SK-N-MC (cell line): ENCODE measurements around the gene SLC41A2.

Experiments used
- DNase-seq: peaks from one replicate; pipeline ENCODE4 v3.0.0-alpha.2; 2011; ENCODE audit warnings: low read depth, low spot score
- H3K27ac ChIP-seq: fragments of 200-600 bp; sonication (generic); 2 replicates; pipeline ENCODE4 v1.5.1; 2016; ENCODE audit warnings: mixed run types
- H3K36me3 ChIP-seq: fragments of 200-600 bp; sonication (generic); 2 replicates; pipeline ENCODE4 v1.6.1; 2017; ENCODE audit warnings: antibody characterized with exemption, low read length, mixed read lengths; ENCODE audit not compliant: insufficient read depth
- H3K4me3 ChIP-seq: fragments of 200-600 bp; sonication (generic); 2 replicates; pipeline ENCODE4 v1.5.1; 2016
- H3K9ac ChIP-seq: fragments of 200-600 bp; sonication (generic); 2 replicates; pipeline ENCODE4 v1.8.0; 2017; ENCODE audit warnings: mixed run types, mixed read lengths; ENCODE audit not compliant: insufficient read length
- H3K9me3 ChIP-seq: fragments of 200-600 bp; sonication (generic); 2 replicates; pipeline ENCODE4 v1.6.1; 2017; ENCODE audit warnings: low read depth, mild to moderate bottlenecking, antibody characterized with exemption, low read length, moderate library complexity, mixed read lengths
- EZH2 ChIP-seq: fragments of 200-600 bp; sonication (generic); IDR thresholded peaks from one replicate; pipeline ENCODE4 v1.6.1; 2017; ENCODE audit warnings: antibody characterized with exemption
- FOXP2 ChIP-seq: optimal IDR thresholded peaks from 2 replicates; pipeline ENCODE3; 2011; ENCODE audit warnings: mild to moderate bottlenecking, moderate library complexity; ENCODE audit not compliant: insufficient read depth; ENCODE audit errors: extremely low read length, control extremely low read depth
- POLR2AphosphoS5 ChIP-seq: IDR thresholded peaks from 2 replicates; pipeline ENCODE4 v1.6.1; 2012; ENCODE audit warnings: mild to moderate bottlenecking, low read depth, low read length, borderline replicate concordance

The SLC41A2 gene

GRCh38 chr12:104941454-104941853 is 16.6 kb downstream of the SLC41A2 start:
- Histone ChIP-seq H3K9ac (no peak overlapping the region), H3K4me3 (no peak overlapping the region), H3K36me3 (no peaks in the 10 kb centered on the region), H3K27ac (no peak overlapping the region), H3K9me3 (no peaks in the 10 kb centered on the region)
- TF ChIP-seq POLR2AphosphoS5 (no peak), EZH2 (no peak)
- DNase-seq: no peak

GRCh38 chr12:104939089-104939488 is 19.0 kb downstream of the SLC41A2 start:
- no peaks in the 10 kb centered on the region for H3K36me3 ChIP-seq
- no peak overlapping the region for H3K27ac ChIP-seq
- no peaks in the 10 kb centered on the region for H3K9me3 ChIP-seq
- H3K9ac ChIP-seq: no peak overlapping the region
- TF ChIP-seq FOXP2: no peak
- TF ChIP-seq POLR2AphosphoS5: no peak
- no peak for TF ChIP-seq EZH2
- DNase-seq: no peak
- no peak overlapping the region for H3K4me3 ChIP-seq

DNA sequence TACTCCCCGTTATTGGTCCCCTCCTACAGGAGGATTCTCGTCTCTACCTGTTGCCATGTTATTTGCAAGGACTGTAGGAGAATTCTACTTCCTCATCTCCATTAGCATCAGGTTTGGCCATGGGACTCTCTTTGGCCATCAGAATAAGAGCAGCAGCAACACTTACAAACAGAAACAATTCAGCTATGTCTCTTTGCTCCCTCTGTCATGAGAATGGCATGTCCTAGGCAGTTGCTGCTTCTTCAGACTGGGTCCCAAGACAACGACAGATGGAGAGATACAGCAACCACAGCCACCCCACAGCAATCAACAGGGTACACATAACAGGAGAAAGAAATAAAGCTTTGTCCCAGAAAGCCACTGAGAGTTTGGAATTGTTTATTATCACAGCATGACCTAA is 19.7 kb downstream of the SLC41A2 start:
- Histone ChIP-seq H3K9me3 (no peaks in the 10 kb centered on the region), H3K9ac (no peak overlapping the region), H3K36me3 (no peaks in the 10 kb centered on the region), H3K4me3 (no peak overlapping the region), H3K27ac (no peak overlapping the region)
- no peak for DNase-seq
- TF ChIP-seq EZH2 (no peak), FOXP2 (no peak), POLR2AphosphoS5 (no peak)

DNA sequence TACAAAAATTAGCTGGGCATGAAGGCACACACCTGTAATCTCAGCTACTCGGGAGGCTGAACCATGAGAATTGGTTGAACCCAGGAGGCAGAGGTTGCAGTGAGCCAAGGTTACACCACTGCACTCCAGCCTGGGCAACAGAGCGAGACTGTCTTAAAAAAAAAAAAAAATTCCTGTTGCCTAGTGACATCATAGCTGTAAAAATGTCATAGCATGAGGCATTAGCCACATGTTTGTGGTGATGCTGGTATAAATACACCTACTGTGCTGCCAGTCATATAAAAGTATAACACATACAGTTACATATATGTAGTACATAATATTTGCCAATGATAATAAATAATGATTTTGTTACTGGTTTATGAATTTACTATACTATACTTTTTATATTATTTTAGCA is 22.2 kb downstream of the SLC41A2 start:
- Histone ChIP-seq H3K27ac (no peak overlapping the region), H3K4me3 (no peak overlapping the region), H3K9ac (no peak overlapping the region), H3K36me3 (no peaks in the 10 kb centered on the region), H3K9me3 (no peaks in the 10 kb centered on the region)
- TF ChIP-seq FOXP2 (no peak), POLR2AphosphoS5 (no peak)
- DNase-seq: no peak

DNA sequence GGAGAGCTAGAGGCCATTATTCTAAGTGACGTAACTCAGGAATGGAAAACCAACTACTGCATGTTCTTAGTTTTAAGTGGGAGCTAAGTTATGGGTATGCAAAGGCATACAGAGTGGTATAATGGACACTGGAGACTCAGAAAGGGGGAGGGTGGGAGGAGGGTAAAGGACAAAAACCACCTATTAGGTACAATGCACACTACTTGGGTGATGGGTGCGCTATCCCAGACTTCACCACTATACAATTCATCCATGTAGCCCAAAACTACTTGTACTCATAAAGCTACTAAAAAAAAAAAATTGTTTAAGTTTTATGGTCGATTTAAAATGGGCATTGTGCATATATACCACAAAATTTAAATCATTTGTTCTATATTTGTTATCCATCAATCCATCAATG is 24.3 kb downstream of the SLC41A2 start:
- H3K36me3 ChIP-seq: no peaks in the 10 kb centered on the region
- DNase-seq: no peak
- no peak overlapping the region for H3K9ac ChIP-seq
- no peaks in the 10 kb centered on the region for H3K9me3 ChIP-seq
- TF ChIP-seq POLR2AphosphoS5 (no peak), FOXP2 (no peak), EZH2 (no peak)
- no peak overlapping the region for H3K4me3 ChIP-seq
- no peak overlapping the region for H3K27ac ChIP-seq

- H3K4me3 ChIP-seq: no peak overlapping the region
- H3K9me3 ChIP-seq: no peaks in the 10 kb centered on the region
- TF ChIP-seq FOXP2 (no peak), POLR2AphosphoS5 (no peak), EZH2 (no peak)
- H3K27ac ChIP-seq: no peak overlapping the region
- H3K36me3 ChIP-seq: no peaks in the 10 kb centered on the region
- H3K9ac ChIP-seq: no peak overlapping the region
- DNase-seq: no peak
Observed at GRCh38 chr12:104933128-104933527, 25.0 kb downstream of the SLC41A2 start.

DNA sequence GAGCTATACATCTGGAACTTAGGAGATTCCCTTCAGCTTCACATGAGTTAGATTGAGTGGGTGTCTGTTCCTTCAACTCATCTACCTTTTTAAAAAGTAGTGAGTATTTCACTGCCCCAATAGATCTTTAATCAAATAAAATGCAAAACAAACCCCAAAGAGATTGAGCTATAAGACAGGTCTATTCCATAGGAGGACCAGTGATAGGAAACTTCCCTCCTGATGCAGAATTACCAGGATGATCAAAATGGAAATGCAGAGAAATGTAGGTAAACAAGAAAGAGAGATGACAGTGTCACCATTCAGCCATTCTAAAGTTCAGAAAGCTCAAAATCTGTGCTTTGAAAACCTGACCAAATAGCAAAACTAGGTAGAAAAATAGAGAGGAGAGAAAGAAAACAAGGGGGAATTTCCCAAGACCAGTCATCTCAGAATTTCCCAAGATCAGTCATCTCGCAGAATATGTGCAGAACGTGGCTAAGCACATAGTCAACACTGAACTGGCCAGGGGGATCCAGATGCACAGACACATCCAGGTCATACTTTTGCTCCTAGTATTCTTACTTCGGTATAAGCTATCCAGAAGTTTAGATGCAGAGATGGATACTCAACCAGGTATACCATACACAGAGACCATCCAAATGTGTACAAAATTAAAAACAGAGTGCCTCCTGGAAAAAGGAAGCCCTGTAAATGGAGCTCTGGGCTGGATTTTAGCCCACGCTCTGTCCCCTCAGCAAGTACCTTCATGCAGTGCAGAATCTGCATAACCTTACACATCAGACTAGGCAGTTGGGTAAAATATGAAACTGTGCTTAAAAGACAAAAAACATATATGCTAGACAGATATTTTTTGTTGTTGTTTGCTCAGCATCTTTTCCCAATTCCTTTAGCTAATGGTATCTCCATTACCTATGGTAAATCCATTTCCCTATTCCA is 27.4 kb downstream of the SLC41A2 start:
- DNase-seq: no peak
- Histone ChIP-seq H3K9me3 (no peaks in the 10 kb centered on the region), H3K36me3 (no peaks in the 10 kb centered on the region), H3K4me3 (no peak overlapping the region), H3K27ac (no peak overlapping the region), H3K9ac (no peak overlapping the region)
- no peak for TF ChIP-seq POLR2AphosphoS5
- TF ChIP-seq EZH2: no peak
- no peak for TF ChIP-seq FOXP2

DNA sequence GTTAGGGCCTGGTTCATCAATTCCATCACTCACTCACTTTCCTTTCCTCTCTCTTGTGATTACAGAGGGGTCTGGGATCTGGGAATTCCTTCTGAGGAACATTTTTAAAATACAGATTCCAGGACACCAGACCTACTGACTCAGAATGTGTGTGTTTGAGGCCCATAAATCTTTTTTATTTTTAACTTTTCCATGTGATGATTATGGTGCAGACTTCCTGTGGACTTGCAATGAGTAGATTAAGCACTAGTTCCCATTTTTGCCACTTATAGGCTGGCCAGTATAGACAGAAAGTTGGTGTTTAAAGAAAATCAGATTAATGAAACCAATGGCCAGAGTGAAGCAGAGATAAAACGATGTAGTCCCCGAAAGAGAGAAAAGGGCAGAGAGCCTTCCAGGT is 28.1 kb downstream of the SLC41A2 start:
- Histone ChIP-seq H3K4me3 (no peak overlapping the region), H3K27ac (no peak overlapping the region), H3K9ac (no peak overlapping the region), H3K9me3 (no peaks in the 10 kb centered on the region), H3K36me3 (no peaks in the 10 kb centered on the region)
- no peak for TF ChIP-seq EZH2
- DNase-seq: no peak

DNA sequence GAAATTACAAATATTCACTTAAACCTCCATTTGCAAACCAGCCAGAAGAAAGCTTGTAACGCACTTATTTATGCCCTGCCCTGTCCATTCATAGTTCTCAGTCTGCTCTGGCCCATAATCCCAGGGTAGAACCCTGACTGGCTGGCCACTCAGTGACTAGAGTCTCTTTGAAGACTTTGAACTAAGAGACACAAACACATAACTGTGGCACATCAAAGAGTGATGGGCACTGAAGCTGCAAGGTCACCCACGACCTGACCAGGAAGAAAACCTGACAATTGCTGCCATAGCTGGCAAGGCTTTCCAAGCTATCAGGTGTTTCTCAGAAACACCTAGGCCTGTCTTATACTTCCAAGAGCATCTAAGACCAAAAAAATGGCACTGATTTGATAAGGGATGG is 28.7 kb downstream of the SLC41A2 start:
- H3K4me3 ChIP-seq: no peak overlapping the region
- H3K27ac ChIP-seq: no peak overlapping the region
- no peaks in the 10 kb centered on the region for H3K36me3 ChIP-seq
- no peak for DNase-seq
- no peaks in the 10 kb centered on the region for H3K9me3 ChIP-seq
- no peak overlapping the region for H3K9ac ChIP-seq
- TF ChIP-seq EZH2: no peak
- no peak for TF ChIP-seq FOXP2
- no peak for TF ChIP-seq POLR2AphosphoS5
